Measurements from ENCODE around the gene FXYD7.

Gene FXYD7

DNA sequence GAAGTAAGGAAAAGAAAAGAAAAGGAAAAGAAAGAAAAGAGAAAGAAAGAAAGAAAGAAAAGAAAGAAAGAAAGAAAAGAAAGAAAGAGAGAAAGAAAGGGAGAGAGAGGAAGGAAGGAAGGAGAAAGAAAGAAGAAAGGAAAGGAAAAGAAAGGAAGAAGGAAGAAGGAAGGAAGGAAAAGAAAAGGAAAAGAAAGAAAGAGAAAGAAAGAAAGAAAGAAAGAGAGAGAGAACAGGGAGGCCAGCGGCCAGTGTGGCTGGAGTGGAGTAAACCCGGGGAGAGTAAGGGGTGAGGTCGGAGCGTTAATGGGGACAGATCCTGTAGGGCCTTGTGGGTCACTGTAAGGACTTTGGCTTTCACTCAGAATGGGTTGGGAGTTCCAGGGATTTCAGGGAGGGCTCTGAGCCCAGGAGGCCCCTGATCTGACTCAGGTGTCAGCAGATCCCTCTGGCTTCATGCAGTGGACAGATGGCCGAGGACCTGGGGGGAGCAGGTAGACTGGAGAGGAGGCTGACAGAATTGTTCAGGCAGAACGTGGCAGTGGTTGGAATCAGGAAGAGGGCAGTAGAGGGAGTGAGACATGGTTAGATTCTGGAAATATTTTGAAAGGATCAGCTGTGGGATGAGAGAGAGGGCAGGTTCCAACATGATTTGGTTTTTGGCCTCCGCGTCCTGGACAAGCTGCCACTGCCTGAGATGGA, 47.2 kb upstream of the FXYD7 start:
- Histone ChIP-seq H2AFZ (ENCODE audit: insufficient read depth, low read length, poor library complexity) (peak overlapping the region; percentile 35), H3K79me2 (ENCODE audit: control insufficient read depth, insufficient read depth, low read length, poor library complexity) (peaks cover 1% of the 10 kb centered on the region), H4K8ac (ENCODE audit: low read depth, low read length) (no peak overlapping the region), H3K4me1 (ENCODE audit: control insufficient read depth in 1 of 2, insufficient read depth in 2 of 2, low read length in 2 of 2) (peaks cover 2 to 5% of the 10 kb centered on the region in 2 experiments), H4K91ac (ENCODE audit: low read depth, low read length) (no peak overlapping the region), H3K27ac (ENCODE audit: low read depth, low read length) (no peak overlapping the region), H3K9me3 (ENCODE audit: insufficient read depth, low read depth, low read length) (no peaks in the 10 kb centered on the region), H4K12ac (ENCODE audit: low read depth, low read length) (no peak overlapping the region), H3K14ac (ENCODE audit: low read length) (no peak overlapping the region), H3K27me3 (ENCODE audit: insufficient read depth, low read length) (no peaks in the 10 kb centered on the region), H3K9ac (ENCODE audit: low read length) (no peak overlapping the region), H3K4me3 (ENCODE audit: low read depth, low read length) (no peak overlapping the region), H2BK12ac (ENCODE audit: low read length) (no peak overlapping the region), H3K79me1 (ENCODE audit: low read length) (peaks cover 5% of the 10 kb centered on the region), H2BK5ac (ENCODE audit: low read depth, low read length, poor library complexity) (no peak overlapping the region), H3K18ac (ENCODE audit: low read length) (no peak overlapping the region), H3K23ac (ENCODE audit: low read length) (no peak overlapping the region), H3K4ac (ENCODE audit: low read depth, low read length) (no peak overlapping the region), H2AK5ac (ENCODE audit: low read length) (no peak overlapping the region), H3K4me2 (ENCODE audit: low read length) (no peak overlapping the region), H2BK120ac (ENCODE audit: insufficient read depth, low read length, poor library complexity) (peak overlapping the region; percentile 45), H3K36me3 (ENCODE audit: control insufficient read depth in 1 of 2, insufficient read depth in 2 of 2, low read length in 2 of 2) (no peaks in the 10 kb centered on the region)
- no CpG with 5 or more reads among the region's 8 CpGs for WGBS (ENCODE audit: extremely low coverage, insufficient coverage, insufficient read length)
- DNase-seq: peak; percentile 47 to 77

DNA sequence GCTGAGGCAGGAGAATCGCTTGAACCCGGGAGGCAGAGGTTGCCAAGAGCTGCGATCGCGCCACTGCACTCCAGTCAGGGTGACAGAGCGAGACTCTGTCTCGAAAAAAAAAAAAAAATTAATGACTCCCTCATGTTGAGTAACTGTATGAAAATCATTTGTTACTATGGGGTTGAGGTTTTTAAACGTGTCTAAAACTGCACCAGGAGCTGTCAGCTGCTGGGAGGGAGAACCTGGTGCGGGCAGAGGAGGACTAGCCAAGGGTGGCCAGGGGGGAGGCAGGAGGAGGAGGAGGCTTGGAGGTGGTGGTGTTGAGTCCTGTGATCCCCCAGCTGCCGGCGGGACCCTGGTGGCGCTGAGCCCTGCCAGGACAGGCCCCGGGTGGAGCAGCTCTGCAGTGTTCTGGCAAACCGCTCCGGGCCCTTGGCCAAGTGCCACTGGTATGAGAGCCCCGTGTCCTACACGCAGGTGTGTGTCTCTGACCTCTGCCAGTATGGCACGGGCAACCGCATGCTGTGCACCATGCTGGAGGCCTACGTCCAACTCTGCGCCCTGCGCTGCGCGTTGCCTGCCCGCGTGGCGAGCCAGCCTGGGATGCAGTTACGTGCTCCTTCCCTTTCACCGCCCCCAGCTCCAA, 44.5 kb upstream of the FXYD7 start:
- Histone ChIP-seq H3K18ac (ENCODE audit: low read length) (no peak overlapping the region), H4K91ac (ENCODE audit: low read depth, low read length) (no peak overlapping the region), H4K8ac (ENCODE audit: low read depth, low read length) (no peak overlapping the region), H3K27me3 (ENCODE audit: insufficient read depth, low read length) (no peaks in the 10 kb centered on the region), H3K23ac (ENCODE audit: low read length) (no peak overlapping the region), H3K4me1 (ENCODE audit: control insufficient read depth in 1 of 2, insufficient read depth in 2 of 2, low read length in 2 of 2) (peaks cover 0 to 3% of the 10 kb centered on the region in 2 experiments), H3K79me1 (ENCODE audit: low read length) (peaks cover 5% of the 10 kb centered on the region), H2BK5ac (ENCODE audit: low read depth, low read length, poor library complexity) (no peak overlapping the region), H3K14ac (ENCODE audit: low read length) (no peak overlapping the region), H3K4ac (ENCODE audit: low read depth, low read length) (no peak overlapping the region), H2AFZ (ENCODE audit: insufficient read depth, low read length, poor library complexity) (no peak overlapping the region), H4K12ac (ENCODE audit: low read depth, low read length) (no peak overlapping the region), H3K9me3 (ENCODE audit: insufficient read depth, low read depth, low read length) (no peaks in the 10 kb centered on the region), H3K9ac (ENCODE audit: low read length) (no peak overlapping the region), H2BK120ac (ENCODE audit: insufficient read depth, low read length, poor library complexity) (no peak overlapping the region), H3K27ac (ENCODE audit: low read depth, low read length) (no peak overlapping the region), H3K4me2 (ENCODE audit: low read length) (no peak overlapping the region), H3K79me2 (ENCODE audit: control insufficient read depth, insufficient read depth, low read length, poor library complexity) (no peaks in the 10 kb centered on the region), H3K36me3 (ENCODE audit: control insufficient read depth in 1 of 2, insufficient read depth in 2 of 2, low read length in 2 of 2) (no peaks in the 10 kb centered on the region), H2BK12ac (ENCODE audit: low read length) (no peak overlapping the region), H2AK5ac (ENCODE audit: low read length) (no peak overlapping the region), H3K4me3 (ENCODE audit: low read depth, low read length) (no peak overlapping the region)
- no CpG with 5 or more reads among the region's 29 CpGs for WGBS (ENCODE audit: extremely low coverage, insufficient coverage, insufficient read length)
- no peak for DNase-seq

DNA sequence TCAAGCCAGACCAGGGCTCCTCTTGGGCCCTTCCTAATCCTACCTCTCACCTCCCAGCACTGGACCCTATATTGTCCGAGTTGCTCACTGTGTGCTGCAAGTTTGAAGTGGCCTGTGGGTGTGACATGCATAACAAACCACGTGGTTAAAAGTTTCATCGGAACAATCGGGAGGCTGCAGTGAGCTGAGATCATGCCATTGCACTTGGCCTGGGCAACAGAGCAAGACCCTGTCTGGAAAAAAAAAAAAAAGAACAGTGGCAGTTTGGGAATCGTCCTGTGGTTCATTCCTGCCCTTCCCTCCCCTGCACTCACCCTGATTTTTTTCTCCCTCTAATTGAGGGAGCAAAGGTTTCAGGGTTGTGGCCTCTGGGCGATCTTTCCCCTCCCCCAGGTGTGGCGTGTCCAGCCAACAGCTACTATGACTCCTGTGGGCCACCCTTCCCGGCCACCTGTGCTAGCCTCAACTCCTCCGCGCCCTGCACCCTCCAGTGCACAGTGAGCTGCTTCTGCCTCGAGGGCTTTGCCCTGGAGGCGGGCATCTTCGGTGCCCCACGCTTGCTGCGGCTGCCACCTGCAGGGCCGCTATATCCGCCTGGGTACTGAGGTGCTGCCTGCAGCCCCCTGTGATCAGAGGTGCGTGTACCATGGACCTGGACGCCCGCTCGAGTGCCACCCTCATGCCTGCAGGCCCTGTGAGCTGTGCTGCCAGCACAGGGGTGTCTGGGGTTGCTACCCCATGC, 43.7 kb upstream of the FXYD7 start:
- WGBS (ENCODE audit: extremely low coverage, insufficient coverage, insufficient read length): no CpG with 5 or more reads among the region's 21 CpGs

DNA sequence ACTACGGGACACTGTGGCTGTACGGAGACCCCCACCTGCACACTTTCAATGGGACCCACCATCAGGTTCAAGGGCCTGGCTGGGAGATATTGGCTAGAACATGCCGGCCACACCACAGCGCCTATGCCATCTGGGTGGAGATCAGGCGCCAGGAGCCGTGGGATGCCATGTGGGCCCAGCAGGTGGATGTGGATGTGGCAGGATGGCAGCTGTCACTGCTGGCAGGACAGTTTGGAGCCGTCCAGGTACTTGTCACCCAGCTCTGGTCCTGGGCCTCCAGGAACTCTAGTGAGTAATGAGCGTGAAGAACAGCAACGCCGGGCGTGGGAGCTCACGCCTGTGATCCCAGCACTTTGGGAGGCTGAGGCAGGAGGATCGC, 43.2 kb upstream of the FXYD7 start:
- Histone ChIP-seq H4K91ac (ENCODE audit: low read depth, low read length) (no peak overlapping the region), H2BK12ac (ENCODE audit: low read length) (no peak overlapping the region), H2BK5ac (ENCODE audit: low read depth, low read length, poor library complexity) (no peak overlapping the region), H3K18ac (ENCODE audit: low read length) (no peak overlapping the region), H4K12ac (ENCODE audit: low read depth, low read length) (no peak overlapping the region), H3K9ac (ENCODE audit: low read length) (no peak overlapping the region), H4K8ac (ENCODE audit: low read depth, low read length) (no peak overlapping the region), H3K27me3 (ENCODE audit: insufficient read depth, low read length) (no peaks in the 10 kb centered on the region), H3K23ac (ENCODE audit: low read length) (no peak overlapping the region), H2BK120ac (ENCODE audit: insufficient read depth, low read length, poor library complexity) (no peak overlapping the region), H3K4me3 (ENCODE audit: low read depth, low read length) (no peak overlapping the region), H3K79me1 (ENCODE audit: low read length) (no peaks in the 10 kb centered on the region), H2AK5ac (ENCODE audit: low read length) (no peak overlapping the region), H3K27ac (ENCODE audit: low read depth, low read length) (no peak overlapping the region), H3K4ac (ENCODE audit: low read depth, low read length) (no peak overlapping the region), H3K4me1 (ENCODE audit: control insufficient read depth in 1 of 2, insufficient read depth in 2 of 2, low read length in 2 of 2) (no peaks in the 10 kb centered on the region), H2AFZ (ENCODE audit: insufficient read depth, low read length, poor library complexity) (no peak overlapping the region), H3K36me3 (ENCODE audit: control insufficient read depth in 1 of 2, insufficient read depth in 2 of 2, low read length in 2 of 2) (no peaks in the 10 kb centered on the region), H3K4me2 (ENCODE audit: low read length) (no peak overlapping the region), H3K79me2 (ENCODE audit: control insufficient read depth, insufficient read depth, low read length, poor library complexity) (no peaks in the 10 kb centered on the region), H3K9me3 (ENCODE audit: insufficient read depth, low read depth, low read length) (no peaks in the 10 kb centered on the region), H3K14ac (ENCODE audit: low read length) (no peak overlapping the region)
- DNase-seq: no peak
- no CpG with 5 or more reads among the region's 13 CpGs for WGBS (ENCODE audit: extremely low coverage, insufficient coverage, insufficient read length)

More for the DNA sequence above, 43.7 kb upstream of the FXYD7 start:
- H3K36me3 ChIP-seq (ENCODE audit: control insufficient read depth in 1 of 2, insufficient read depth in 2 of 2, low read length in 2 of 2): no peaks in the 10 kb centered on the region
- no peaks in the 10 kb centered on the region for H3K27me3 ChIP-seq (ENCODE audit: insufficient read depth, low read length)
- H3K14ac ChIP-seq (ENCODE audit: low read length): no peak overlapping the region
- H3K4ac ChIP-seq (ENCODE audit: low read depth, low read length): no peak overlapping the region
- no peak overlapping the region for H2AFZ ChIP-seq (ENCODE audit: insufficient read depth, low read length, poor library complexity)
- DNase-seq: no peak
- no peak overlapping the region for H3K23ac ChIP-seq (ENCODE audit: low read length)
- no peak overlapping the region for H2AK5ac ChIP-seq (ENCODE audit: low read length)
- no peaks in the 10 kb centered on the region for H3K9me3 ChIP-seq (ENCODE audit: insufficient read depth, low read depth, low read length)
- no peak overlapping the region for H4K12ac ChIP-seq (ENCODE audit: low read depth, low read length)
- H3K79me2 ChIP-seq (ENCODE audit: control insufficient read depth, insufficient read depth, low read length, poor library complexity): no peaks in the 10 kb centered on the region
- no peak overlapping the region for H3K9ac ChIP-seq (ENCODE audit: low read length)
- H3K18ac ChIP-seq (ENCODE audit: low read length): no peak overlapping the region
- H2BK120ac ChIP-seq (ENCODE audit: insufficient read depth, low read length, poor library complexity): no peak overlapping the region
- H3K79me1 ChIP-seq (ENCODE audit: low read length): no peaks in the 10 kb centered on the region
- no peak overlapping the region for H4K91ac ChIP-seq (ENCODE audit: low read depth, low read length)
- no peak overlapping the region for H2BK12ac ChIP-seq (ENCODE audit: low read length)
- H3K4me3 ChIP-seq (ENCODE audit: low read depth, low read length): no peak overlapping the region
- H4K8ac ChIP-seq (ENCODE audit: low read depth, low read length): no peak overlapping the region
- H3K4me1 ChIP-seq (ENCODE audit: control insufficient read depth in 1 of 2, insufficient read depth in 2 of 2, low read length in 2 of 2): no peaks in the 10 kb centered on the region
- H3K4me2 ChIP-seq (ENCODE audit: low read length): no peak overlapping the region
- no peak overlapping the region for H3K27ac ChIP-seq (ENCODE audit: low read depth, low read length)
- H2BK5ac ChIP-seq (ENCODE audit: low read depth, low read length, poor library complexity): no peak overlapping the region

Data from trophoblast cell (in vitro differentiated cells and primary cell).